Measurements from ENCODE around the gene RFESD.

RFESD gene

DNA sequence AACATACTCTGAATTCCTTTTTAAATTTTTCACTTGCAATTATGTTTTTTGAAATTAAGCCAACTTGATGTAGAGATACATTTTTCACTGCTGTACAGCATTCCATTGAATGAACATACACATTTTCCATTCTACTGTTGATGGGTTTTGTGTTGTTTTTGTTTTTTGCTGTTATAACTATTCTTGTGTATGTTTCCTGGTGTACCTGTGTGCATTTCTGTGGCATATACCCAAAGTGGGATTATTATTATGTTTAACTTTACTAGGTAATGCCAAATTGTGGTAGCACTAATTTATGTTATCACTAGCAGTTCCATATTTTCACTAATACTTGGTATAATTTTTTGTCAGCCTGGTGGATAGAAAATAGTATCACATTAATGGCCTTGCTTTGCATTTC is 2.7 kb downstream of the RFESD start:
- H3K4me1 ChIP-seq (ENCODE audit: control insufficient read depth, low read depth, low read length), result peaks cover 4% of the 10 kb centered on the region

DNA sequence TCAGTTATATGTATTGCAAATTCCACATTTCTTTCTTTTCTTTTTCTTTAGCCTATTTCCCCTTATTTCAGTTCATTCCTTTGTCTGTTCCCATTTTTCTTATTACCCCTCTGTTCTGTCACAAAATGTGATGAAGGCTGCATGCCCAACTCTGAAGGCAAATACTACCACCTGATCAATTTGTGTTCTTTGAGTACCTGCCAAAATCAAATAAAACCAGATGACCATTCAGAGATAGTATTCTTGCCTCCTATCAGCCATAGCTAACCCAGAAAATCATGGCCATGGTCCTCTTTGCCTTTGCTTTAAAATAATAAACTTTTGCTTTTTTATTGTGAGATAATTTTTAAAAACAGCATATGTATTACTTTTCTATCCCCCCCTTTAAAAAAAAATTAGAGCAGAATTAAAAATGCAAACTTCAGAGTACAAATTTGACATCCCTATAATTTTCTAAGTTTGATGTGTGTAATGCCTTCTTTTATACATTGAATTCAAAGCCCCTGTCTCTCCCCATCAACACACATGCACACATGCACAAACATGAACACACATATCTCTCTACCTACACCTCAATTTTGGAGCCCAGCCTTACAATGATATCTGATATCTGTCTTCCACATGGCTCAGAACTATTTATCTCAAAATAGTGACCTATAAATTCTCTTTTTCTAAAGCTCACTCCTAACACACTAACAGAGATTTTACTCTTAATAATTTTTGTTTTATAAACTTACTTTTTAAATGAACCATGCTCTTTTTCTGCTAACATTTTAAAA is 3.5 kb downstream of the RFESD start:
- no peak overlapping the region for H3K9ac ChIP-seq (ENCODE audit: low read length)
- no peaks in the 10 kb centered on the region for H3K9me3 ChIP-seq (ENCODE audit: control insufficient read depth, low read depth, low read length)
- no peaks in the 10 kb centered on the region for H3K36me3 ChIP-seq (ENCODE audit: control insufficient read depth, low read depth, low read length)
- H3K27me3 ChIP-seq (ENCODE audit: control insufficient read depth, insufficient read depth, low read length), result no peaks in the 10 kb centered on the region
- no peak overlapping the region for H3K4me3 ChIP-seq (ENCODE audit: low read length)
- H3K27ac ChIP-seq (ENCODE audit: low read length), result no peak overlapping the region
- peaks cover 4% of the 10 kb centered on the region for H3K4me1 ChIP-seq (ENCODE audit: control insufficient read depth, low read depth, low read length)

More for the DNA sequence above, 2.7 kb downstream of the RFESD start:
- no peak overlapping the region for H3K27ac ChIP-seq (ENCODE audit: low read length)
- no peak overlapping the region for H3K4me3 ChIP-seq (ENCODE audit: low read length)
- H3K9ac ChIP-seq (ENCODE audit: low read length), result no peak overlapping the region
- H3K36me3 ChIP-seq (ENCODE audit: control insufficient read depth, low read depth, low read length), result no peaks in the 10 kb centered on the region
- no peaks in the 10 kb centered on the region for H3K27me3 ChIP-seq (ENCODE audit: control insufficient read depth, insufficient read depth, low read length)
- H3K9me3 ChIP-seq (ENCODE audit: control insufficient read depth, low read depth, low read length), result no peaks in the 10 kb centered on the region

DNA sequence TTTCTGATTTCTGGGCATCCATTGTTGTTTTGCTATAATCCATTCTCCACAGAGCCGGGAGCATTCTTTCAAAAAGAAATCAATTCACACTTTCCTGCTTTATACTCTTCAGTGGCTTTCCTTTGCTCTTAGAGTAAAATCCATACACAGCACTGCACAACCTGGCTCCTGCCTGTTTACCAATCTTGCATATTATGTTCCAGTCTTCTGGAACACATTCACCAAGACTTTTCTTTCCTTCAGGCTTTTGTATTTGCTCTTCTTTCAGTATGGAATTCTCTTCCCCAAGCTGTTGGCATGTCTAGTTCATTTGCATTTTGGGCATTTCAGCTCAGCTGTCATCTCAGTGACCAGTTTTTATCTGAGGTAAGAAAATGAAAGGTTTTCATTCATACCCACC is 6.3 kb downstream of the RFESD start:
- no peaks in the 10 kb centered on the region for H3K9me3 ChIP-seq (ENCODE audit: control insufficient read depth, low read depth, low read length)
- H3K4me1 ChIP-seq (ENCODE audit: control insufficient read depth, low read depth, low read length), result no peaks in the 10 kb centered on the region
- no peaks in the 10 kb centered on the region for H3K27me3 ChIP-seq (ENCODE audit: control insufficient read depth, insufficient read depth, low read length)
- no peaks in the 10 kb centered on the region for H3K36me3 ChIP-seq (ENCODE audit: control insufficient read depth, low read depth, low read length)
- H3K9ac ChIP-seq (ENCODE audit: low read length), result no peak overlapping the region
- H3K4me3 ChIP-seq (ENCODE audit: low read length), result no peak overlapping the region
- no peak overlapping the region for H3K27ac ChIP-seq (ENCODE audit: low read length)

DNA sequence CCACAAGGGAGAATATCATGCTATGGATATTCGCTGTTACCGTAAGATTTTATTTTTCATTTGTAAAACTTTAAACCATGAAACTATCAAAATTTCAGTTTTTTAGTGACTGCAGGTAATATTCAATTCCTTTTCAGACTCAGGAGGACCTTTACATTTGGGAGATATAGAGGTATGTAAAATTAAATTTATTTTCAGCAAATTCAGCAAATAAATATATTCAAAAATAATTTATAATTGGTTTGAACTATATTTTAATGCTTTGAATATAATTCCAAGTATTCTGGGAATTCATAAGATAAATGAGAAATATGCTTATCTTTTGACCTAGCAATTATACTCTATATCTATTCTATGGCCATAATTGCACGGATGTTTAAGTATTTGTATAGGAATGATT is 7.6 kb downstream of the RFESD start:
- H3K36me3 ChIP-seq (ENCODE audit: control insufficient read depth, low read depth, low read length), result no peaks in the 10 kb centered on the region
- H3K4me3 ChIP-seq (ENCODE audit: low read length), result no peak overlapping the region
- no peaks in the 10 kb centered on the region for H3K9me3 ChIP-seq (ENCODE audit: control insufficient read depth, low read depth, low read length)
- no peaks in the 10 kb centered on the region for H3K4me1 ChIP-seq (ENCODE audit: control insufficient read depth, low read depth, low read length)
- no peak overlapping the region for H3K9ac ChIP-seq (ENCODE audit: low read length)
- no peak overlapping the region for H3K27ac ChIP-seq (ENCODE audit: low read length)
- no peaks in the 10 kb centered on the region for H3K27me3 ChIP-seq (ENCODE audit: control insufficient read depth, insufficient read depth, low read length)

DNA sequence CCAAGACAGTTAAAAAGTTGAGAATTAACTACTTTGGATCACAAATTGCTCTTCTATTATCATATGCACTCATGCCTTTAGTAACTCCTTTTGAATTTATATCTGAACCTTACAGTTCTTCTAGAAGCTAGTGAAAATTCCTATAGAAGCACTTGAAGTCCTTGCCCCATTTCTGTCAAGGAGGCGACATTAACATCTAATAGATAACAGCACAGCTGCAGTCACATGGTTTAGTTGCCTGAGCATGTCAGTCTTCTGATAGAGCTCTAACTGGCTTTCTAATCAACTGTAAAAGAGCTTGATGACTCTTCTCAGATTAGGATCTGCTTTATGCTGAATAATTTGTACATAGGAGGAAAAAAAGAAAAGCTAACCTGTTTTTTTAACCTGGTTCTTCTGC is 9.0 kb downstream of the RFESD start:
- Histone ChIP-seq H3K4me3 (ENCODE audit: low read length) (no peak overlapping the region), H3K9me3 (ENCODE audit: control insufficient read depth, low read depth, low read length) (no peaks in the 10 kb centered on the region), H3K27me3 (ENCODE audit: control insufficient read depth, insufficient read depth, low read length) (no peaks in the 10 kb centered on the region), H3K9ac (ENCODE audit: low read length) (no peak overlapping the region), H3K27ac (ENCODE audit: low read length) (no peak overlapping the region), H3K36me3 (ENCODE audit: control insufficient read depth, low read depth, low read length) (no peaks in the 10 kb centered on the region), H3K4me1 (ENCODE audit: control insufficient read depth, low read depth, low read length) (peaks cover 7% of the 10 kb centered on the region)

DNA sequence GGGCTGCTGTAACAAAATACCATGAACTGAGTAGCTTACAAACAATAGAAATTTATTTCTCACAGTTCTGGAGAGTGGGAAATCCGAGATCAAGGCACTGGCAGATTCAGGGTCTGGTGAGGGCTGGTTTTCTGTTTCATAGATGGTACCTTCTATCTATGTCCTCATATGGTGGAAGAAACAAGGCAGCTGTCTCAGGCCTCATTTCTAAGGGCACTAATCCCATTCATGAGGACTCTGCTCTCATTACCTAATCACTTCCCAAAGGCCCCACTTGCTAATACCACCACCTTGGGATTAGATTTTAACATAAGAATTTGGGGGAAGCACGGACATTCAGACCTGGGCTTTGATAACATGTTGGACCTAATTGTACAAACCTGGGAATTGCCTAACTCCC is 13.5 kb downstream of the RFESD start:
- no peak overlapping the region for H3K27ac ChIP-seq (ENCODE audit: low read length)
- H3K4me3 ChIP-seq (ENCODE audit: low read length), result no peak overlapping the region
- H3K4me1 ChIP-seq (ENCODE audit: control insufficient read depth, low read depth, low read length), result peaks cover 7% of the 10 kb centered on the region
- no peaks in the 10 kb centered on the region for H3K9me3 ChIP-seq (ENCODE audit: control insufficient read depth, low read depth, low read length)
- no peak overlapping the region for H3K9ac ChIP-seq (ENCODE audit: low read length)
- no peaks in the 10 kb centered on the region for H3K27me3 ChIP-seq (ENCODE audit: control insufficient read depth, insufficient read depth, low read length)
- no peaks in the 10 kb centered on the region for H3K36me3 ChIP-seq (ENCODE audit: control insufficient read depth, low read depth, low read length)

DNA sequence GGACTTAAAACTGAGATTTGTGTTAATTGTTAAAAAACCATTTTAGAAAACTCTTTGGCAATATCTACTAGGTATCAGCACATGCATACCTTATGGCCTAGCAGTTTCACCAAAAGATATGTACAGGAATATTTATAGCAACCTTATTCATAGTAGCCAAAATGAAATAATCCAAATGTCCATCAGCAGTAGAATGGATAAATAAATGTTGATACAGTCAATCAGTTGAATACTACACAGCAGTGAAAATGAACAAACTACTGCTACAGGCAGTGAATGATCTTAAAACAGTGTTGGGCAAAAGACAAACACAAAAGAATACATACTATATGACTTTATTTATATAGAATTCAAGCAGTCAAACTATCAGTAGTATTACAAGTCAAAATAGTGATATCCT is 16.4 kb downstream of the RFESD start:
- Histone ChIP-seq H3K4me1 (ENCODE audit: control insufficient read depth, low read depth, low read length) (peaks cover 7% of the 10 kb centered on the region), H3K27me3 (ENCODE audit: control insufficient read depth, insufficient read depth, low read length) (no peaks in the 10 kb centered on the region), H3K4me3 (ENCODE audit: low read length) (no peak overlapping the region), H3K27ac (ENCODE audit: low read length) (no peak overlapping the region), H3K9me3 (ENCODE audit: control insufficient read depth, low read depth, low read length) (no peaks in the 10 kb centered on the region), H3K9ac (ENCODE audit: low read length) (no peak overlapping the region), H3K36me3 (ENCODE audit: control insufficient read depth, low read depth, low read length) (no peaks in the 10 kb centered on the region)

DNA sequence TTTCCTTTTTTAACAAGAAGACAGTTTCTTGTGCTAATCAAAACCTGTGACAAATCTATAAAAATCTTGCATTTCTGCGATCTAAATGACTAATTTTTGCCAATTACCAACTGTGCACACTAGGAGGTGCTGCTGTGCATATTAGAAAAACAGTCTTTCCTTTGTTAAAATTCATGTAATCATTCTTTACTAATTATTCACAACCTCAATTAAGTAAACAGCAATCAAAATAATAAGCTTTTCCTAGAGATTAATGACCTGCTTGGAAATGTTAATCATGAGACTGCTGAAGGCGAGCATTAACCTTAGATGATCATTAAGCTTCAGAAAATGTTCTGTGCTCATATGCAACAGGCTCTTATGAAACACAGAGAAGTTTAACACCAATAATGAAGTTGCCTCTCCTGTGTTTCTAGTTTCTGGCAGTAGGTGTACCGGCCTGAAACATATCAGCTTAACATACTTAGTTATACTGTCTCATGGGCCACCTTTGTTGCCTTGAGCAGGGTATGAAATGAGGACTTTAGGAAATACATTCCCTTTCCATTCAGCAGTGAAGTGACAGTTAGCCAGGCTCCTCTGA is 17.7 kb downstream of the RFESD start:
- Histone ChIP-seq H3K27me3 (ENCODE audit: control insufficient read depth, insufficient read depth, low read length) (no peaks in the 10 kb centered on the region), H3K36me3 (ENCODE audit: control insufficient read depth, low read depth, low read length) (no peaks in the 10 kb centered on the region), H3K9me3 (ENCODE audit: control insufficient read depth, low read depth, low read length) (no peaks in the 10 kb centered on the region), H3K4me3 (ENCODE audit: low read length) (no peak overlapping the region), H3K27ac (ENCODE audit: low read length) (no peak overlapping the region), H3K9ac (ENCODE audit: low read length) (no peak overlapping the region), H3K4me1 (ENCODE audit: control insufficient read depth, low read depth, low read length) (peaks cover 7% of the 10 kb centered on the region)

DNA sequence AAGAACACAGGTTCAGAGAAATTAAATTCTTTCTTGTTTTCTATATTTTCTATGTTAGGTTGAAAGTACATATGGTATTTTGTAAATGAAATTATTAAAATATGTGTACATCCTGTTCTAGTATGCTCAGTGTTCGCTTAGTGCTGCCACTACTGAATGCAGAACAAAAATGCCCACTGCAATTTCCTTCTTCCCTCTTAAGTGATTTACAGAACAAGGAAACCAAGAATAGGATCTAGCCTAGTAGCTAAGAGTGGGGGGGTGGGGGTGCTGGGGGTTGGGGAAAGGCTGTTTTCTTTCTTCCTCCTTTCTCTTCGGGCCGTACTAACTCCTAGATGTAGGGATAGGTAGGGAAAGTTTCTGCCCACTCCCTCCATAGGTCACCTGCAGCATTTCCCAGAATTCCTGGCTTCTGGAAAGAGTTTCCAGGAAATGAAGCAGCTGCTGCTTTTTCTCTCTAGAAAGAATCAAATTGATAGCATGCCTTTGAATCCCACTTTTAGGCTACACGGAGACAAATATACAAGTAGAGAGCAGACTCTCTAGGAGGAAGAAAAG is 20.6 kb downstream of the RFESD start:
- H3K4me1 ChIP-seq (ENCODE audit: control insufficient read depth, low read depth, low read length), result no peaks in the 10 kb centered on the region
- H3K27ac ChIP-seq (ENCODE audit: low read length), result no peak overlapping the region
- no peaks in the 10 kb centered on the region for H3K9me3 ChIP-seq (ENCODE audit: control insufficient read depth, low read depth, low read length)
- H3K36me3 ChIP-seq (ENCODE audit: control insufficient read depth, low read depth, low read length), result no peaks in the 10 kb centered on the region
- H3K4me3 ChIP-seq (ENCODE audit: low read length), result no peak overlapping the region
- no peaks in the 10 kb centered on the region for H3K27me3 ChIP-seq (ENCODE audit: control insufficient read depth, insufficient read depth, low read length)
- H3K9ac ChIP-seq (ENCODE audit: low read length), result no peak overlapping the region

DNA sequence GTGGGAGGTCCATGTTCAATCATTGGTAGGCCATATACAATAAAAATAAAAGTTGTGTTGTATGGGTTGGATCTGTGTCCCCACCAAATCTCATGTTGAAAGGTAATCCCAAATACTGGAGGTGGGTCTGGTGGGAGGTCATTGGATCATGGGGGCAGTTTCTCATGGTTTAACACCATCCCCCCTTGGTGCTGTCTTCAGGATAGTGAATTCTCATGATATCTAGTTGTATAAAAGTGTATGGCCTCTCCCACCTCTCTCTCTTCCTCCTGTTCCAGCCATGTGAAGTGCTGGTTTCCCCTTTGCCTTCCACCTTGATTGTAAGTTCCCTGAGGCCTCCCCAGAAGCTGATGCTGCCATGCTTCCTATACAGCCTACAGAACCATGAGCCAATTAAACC is 21.1 kb downstream of the RFESD start:
- Histone ChIP-seq H3K9ac (ENCODE audit: low read length) (no peak overlapping the region), H3K4me1 (ENCODE audit: control insufficient read depth, low read depth, low read length) (no peaks in the 10 kb centered on the region), H3K27ac (ENCODE audit: low read length) (no peak overlapping the region), H3K27me3 (ENCODE audit: control insufficient read depth, insufficient read depth, low read length) (no peaks in the 10 kb centered on the region), H3K36me3 (ENCODE audit: control insufficient read depth, low read depth, low read length) (no peaks in the 10 kb centered on the region), H3K9me3 (ENCODE audit: control insufficient read depth, low read depth, low read length) (no peaks in the 10 kb centered on the region), H3K4me3 (ENCODE audit: low read length) (no peak overlapping the region)

DNA sequence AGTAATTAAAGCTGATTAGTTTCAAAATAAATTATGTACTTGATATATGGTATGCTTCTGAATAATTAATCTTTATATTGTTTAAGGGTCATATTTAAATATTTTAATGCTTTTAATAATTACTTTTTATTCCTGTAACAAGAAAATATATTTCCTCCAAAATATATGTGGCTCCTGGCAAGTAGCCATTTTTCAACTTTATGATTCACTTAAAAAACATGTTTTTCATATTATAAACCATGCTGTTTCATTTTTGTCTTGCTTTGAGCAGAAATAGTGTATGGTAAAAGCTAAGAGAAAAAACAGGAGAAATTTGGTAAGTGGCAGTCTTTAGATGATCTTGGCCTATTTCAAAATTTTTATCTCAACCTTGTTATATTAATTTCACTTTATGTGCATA is 21.6 kb downstream of the RFESD start:
- H3K27ac ChIP-seq (ENCODE audit: low read length), result no peak overlapping the region
- no peak overlapping the region for H3K4me3 ChIP-seq (ENCODE audit: low read length)
- no peaks in the 10 kb centered on the region for H3K36me3 ChIP-seq (ENCODE audit: control insufficient read depth, low read depth, low read length)
- H3K27me3 ChIP-seq (ENCODE audit: control insufficient read depth, insufficient read depth, low read length), result no peaks in the 10 kb centered on the region
- no peaks in the 10 kb centered on the region for H3K4me1 ChIP-seq (ENCODE audit: control insufficient read depth, low read depth, low read length)
- no peak overlapping the region for H3K9ac ChIP-seq (ENCODE audit: low read length)
- H3K9me3 ChIP-seq (ENCODE audit: control insufficient read depth, low read depth, low read length), result no peaks in the 10 kb centered on the region

DNA sequence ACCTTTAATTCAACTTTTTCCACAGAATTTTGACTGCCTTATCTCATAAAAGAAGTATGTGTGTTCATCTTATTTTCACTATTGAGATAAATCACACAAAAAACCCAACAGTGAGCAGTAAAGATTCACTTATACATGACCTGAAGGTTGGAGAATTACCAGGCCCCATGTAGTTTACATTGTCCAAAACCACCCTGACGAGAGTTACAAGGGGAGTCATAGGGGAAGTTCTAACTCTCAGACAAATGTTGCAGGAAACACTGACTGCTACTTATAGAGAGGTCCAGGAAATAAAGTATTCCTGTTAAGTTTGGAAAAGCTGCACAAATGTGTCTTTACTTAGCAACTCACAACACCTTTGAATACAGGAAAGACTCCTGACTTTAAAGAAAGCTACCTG is 22.2 kb downstream of the RFESD start:
- Histone ChIP-seq H3K36me3 (ENCODE audit: control insufficient read depth, low read depth, low read length) (no peaks in the 10 kb centered on the region), H3K27ac (ENCODE audit: low read length) (no peak overlapping the region), H3K4me1 (ENCODE audit: control insufficient read depth, low read depth, low read length) (no peaks in the 10 kb centered on the region), H3K9ac (ENCODE audit: low read length) (no peak overlapping the region), H3K9me3 (ENCODE audit: control insufficient read depth, low read depth, low read length) (no peaks in the 10 kb centered on the region), H3K27me3 (ENCODE audit: control insufficient read depth, insufficient read depth, low read length) (no peaks in the 10 kb centered on the region), H3K4me3 (ENCODE audit: low read length) (no peak overlapping the region)
